OCI-LY1 (cell line): Measurements from ENCODE around the gene SNX20.

Experiments
- CTCF ChIP-seq: fragments of 200-600 bp; sonication (generic), shearing (Covaris generic); IDR thresholded peaks from 2 replicates; pipeline ENCODE4 v1.5.1; 2017; ENCODE audit warnings: mild to moderate bottlenecking, antibody characterized with exemption, low read length, moderate library complexity, mixed read lengths
- EZH2 ChIP-seq: fragments of 200-600 bp; sonication (generic), shearing (Covaris generic); IDR thresholded peaks from 2 replicates; pipeline ENCODE4 v1.8.0; 2017; ENCODE audit warnings: borderline replicate concordance, mixed run types, mild to moderate bottlenecking, antibody characterized with exemption, low read length, moderate library complexity, mixed read lengths

GRCh38 chr16:50670476-50670875 lies 10.6 kb downstream of the SNX20 start:
- TF ChIP-seq CTCF: no peak
- no peak for TF ChIP-seq EZH2
